ENCODE results near the gene ELAPOR2. TPM values are rescaled to one million over a fixed set of nuclear protein-coding genes. Genes with fewer than 3 reads are reported as not detected.
A peak's percentile ranks its signal among the peaks of the same experiment; 100 is the strongest.

Gene ELAPOR2
- total and polyA plus RNA-seq, 9 of the 15 experiments (the other 6 are each of a cell fraction or from before 2014, with no cell fraction given): 9.2 to 72.0 (median 35.0) TPM

DNA sequence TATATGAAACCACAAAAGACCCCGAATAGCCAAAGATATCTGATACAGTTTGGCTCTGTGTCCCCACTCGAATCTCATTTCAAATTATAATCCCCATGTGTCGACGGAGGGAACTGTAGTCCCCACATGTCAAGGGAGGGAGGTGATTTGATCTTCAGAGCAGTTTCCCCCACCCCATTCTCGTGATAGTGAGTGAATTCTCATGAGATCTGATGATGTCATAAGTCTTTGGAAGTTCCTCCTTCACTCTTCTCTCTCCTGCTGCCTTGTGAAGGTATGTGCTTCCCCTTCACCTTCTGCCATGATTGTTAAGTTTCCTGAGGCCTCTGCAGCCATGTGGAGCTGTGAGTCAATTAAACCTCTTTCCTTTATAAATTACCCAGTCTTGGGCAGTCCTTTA lies 13.0 kb downstream of the ELAPOR2 start:
- TF ChIP-seq ZC3H8 (IDR thresholded peaks at IDR 0.05) (no peak), CC2D1A (IDR thresholded peaks at IDR 0.05) (peak; percentile 45; the same call in 1 of the 2 replicates), ERF (CRISPR knock-in tag; IDR thresholded peaks at IDR 0.05) (no peak), CHD2 (IDR thresholded peaks at IDR 0.05; ENCODE audit: low read depth, low read length) (peak; percentile 82), ATF7 (IDR thresholded peaks at IDR 0.05) (peak; percentile 45; the same call in 1 of the 2 replicates), ZNF717 (CRISPR knock-in tag; IDR thresholded peaks at IDR 0.05) (no peak), TAF9B (IDR thresholded peaks at IDR 0.05; ENCODE audit: partially characterized antibody) (no peak)
- TF ChIP-seq, protein P1, sequence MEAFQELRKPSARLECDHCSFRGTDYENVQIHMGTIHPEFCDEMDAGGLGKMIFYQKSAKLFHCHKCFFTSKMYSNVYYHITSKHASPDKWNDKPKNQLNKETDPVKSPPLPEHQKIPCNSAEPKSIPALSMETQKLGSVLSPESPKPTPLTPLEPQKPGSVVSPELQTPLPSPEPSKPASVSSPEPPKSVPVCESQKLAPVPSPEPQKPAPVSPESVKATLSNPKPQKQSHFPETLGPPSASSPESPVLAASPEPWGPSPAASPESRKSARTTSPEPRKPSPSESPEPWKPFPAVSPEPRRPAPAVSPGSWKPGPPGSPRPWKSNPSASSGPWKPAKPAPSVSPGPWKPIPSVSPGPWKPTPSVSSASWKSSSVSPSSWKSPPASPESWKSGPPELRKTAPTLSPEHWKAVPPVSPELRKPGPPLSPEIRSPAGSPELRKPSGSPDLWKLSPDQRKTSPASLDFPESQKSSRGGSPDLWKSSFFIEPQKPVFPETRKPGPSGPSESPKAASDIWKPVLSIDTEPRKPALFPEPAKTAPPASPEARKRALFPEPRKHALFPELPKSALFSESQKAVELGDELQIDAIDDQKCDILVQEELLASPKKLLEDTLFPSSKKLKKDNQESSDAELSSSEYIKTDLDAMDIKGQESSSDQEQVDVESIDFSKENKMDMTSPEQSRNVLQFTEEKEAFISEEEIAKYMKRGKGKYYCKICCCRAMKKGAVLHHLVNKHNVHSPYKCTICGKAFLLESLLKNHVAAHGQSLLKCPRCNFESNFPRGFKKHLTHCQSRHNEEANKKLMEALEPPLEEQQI (IDR thresholded peaks at IDR 0.05): 0 out of 2 replicates have a peak, but pooled peaks have one; percentile 16
- TF ChIP-seq, protein P2, sequence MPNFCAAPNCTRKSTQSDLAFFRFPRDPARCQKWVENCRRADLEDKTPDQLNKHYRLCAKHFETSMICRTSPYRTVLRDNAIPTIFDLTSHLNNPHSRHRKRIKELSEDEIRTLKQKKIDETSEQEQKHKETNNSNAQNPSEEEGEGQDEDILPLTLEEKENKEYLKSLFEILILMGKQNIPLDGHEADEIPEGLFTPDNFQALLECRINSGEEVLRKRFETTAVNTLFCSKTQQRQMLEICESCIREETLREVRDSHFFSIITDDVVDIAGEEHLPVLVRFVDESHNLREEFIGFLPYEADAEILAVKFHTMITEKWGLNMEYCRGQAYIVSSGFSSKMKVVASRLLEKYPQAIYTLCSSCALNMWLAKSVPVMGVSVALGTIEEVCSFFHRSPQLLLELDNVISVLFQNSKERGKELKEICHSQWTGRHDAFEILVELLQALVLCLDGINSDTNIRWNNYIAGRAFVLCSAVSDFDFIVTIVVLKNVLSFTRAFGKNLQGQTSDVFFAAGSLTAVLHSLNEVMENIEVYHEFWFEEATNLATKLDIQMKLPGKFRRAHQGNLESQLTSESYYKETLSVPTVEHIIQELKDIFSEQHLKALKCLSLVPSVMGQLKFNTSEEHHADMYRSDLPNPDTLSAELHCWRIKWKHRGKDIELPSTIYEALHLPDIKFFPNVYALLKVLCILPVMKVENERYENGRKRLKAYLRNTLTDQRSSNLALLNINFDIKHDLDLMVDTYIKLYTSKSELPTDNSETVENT (CRISPR knock-in tag; IDR thresholded peaks at IDR 0.05): no peak
- TF ChIP-seq, protein P3, sequence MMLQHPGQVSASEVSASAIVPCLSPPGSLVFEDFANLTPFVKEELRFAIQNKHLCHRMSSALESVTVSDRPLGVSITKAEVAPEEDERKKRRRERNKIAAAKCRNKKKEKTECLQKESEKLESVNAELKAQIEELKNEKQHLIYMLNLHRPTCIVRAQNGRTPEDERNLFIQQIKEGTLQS (IDR thresholded peaks at IDR 0.05): peak; percentile 74; the same call in 1 of the 2 replicates
- TF ChIP-seq, protein P3 (CRISPR knock-in tag; conservative IDR thresholded peaks at IDR 0.05): no peak
- H2AFZ ChIP-seq (ENCODE audit: low read depth, low read length): no peak overlapping the region
- no peaks in the 10 kb centered on the region for H3K9me1 ChIP-seq (ENCODE audit: control insufficient read depth, insufficient read depth, low read length)
- DNase-seq (ENCODE audit: extremely low read depth in 1 of 4, low spot score in 3 of 4) (no peak), FAIRE-seq (peak; percentile 23), ATAC-seq (0 out of 3 replicates have a peak, but pooled peaks have one; percentile 45)
- BruUV-seq (replicated peaks): no TSS peak
- POLR2A ChIA-PET: interaction anchor here (0.7 kb wide), 1 partner anchor 9 kb away, joined by 3 read pairs; no protein-coding TSS in a partner anchor
- in situ Hi-C loops (cut with MboI): no loop called here
- H3K36me3 ChIP-seq (ENCODE audit: control insufficient read depth, insufficient read depth, low read length): no peaks in the 10 kb centered on the region
- intact Hi-C loops (cut with micrococcal nuclease): no loop called here
- no peaks in the 10 kb centered on the region for H3K79me2 ChIP-seq (ENCODE audit: control insufficient read depth, insufficient read depth, low read length)
- H3K27me3 ChIP-seq (ENCODE audit: control insufficient read depth in 2 of 2, insufficient read depth in 2 of 2, low read length in 2 of 2): no peaks in the 10 kb centered on the region
- H4K20me1 ChIP-seq (replicated peaks; ENCODE audit: control insufficient read depth, insufficient read depth, low read length): no peaks in the 10 kb centered on the region
- WGBS (ENCODE audit: insufficient coverage, low coverage, missing lambda C conversion rate): 54% methylated on average over 5 of the region's 5 CpGs
- H3K4me1 ChIP-seq (replicated peaks in 1 of 2; ENCODE audit: control insufficient read depth in 2 of 2, insufficient read depth in 2 of 2, low read length in 2 of 2): no peaks in the 10 kb centered on the region
- no peaks in the 10 kb centered on the region for H3K9me3 ChIP-seq (replicated peaks; ENCODE audit: control insufficient read depth, insufficient read depth, low read depth, low read length)
- CTCF ChIA-PET (ENCODE audit: low intra/inter-chr PET ratio): no interaction called here
- H3K4me3 ChIP-seq: no peak overlapping the region
- H3K9ac ChIP-seq (ENCODE audit: insufficient read depth in 1 of 2, low read depth in 2 of 2, low read length in 2 of 2): no peak overlapping the region
- no peak overlapping the region for H3K27ac ChIP-seq (ENCODE audit: extremely low read depth, low read depth, low read length)
- H3K4me2 ChIP-seq (ENCODE audit: insufficient read depth, low read length): no peak overlapping the region

Data from K562 (cell line).